Calu3 (cell line): ENCODE data around the gene SHANK1. TPM values are rescaled to one million over a fixed set of nuclear protein-coding genes. Genes with fewer than 3 reads are reported as not detected.

Source experiments
- BruUV-seq: library from RNA; stranded (reverse); fragments of 400-500 nt; replicated peaks from 2 replicates; lab custom pipeline; 2021; lab: Mats Ljungman, UMichigan
- CTCF ChIA-PET: fragments of 300-600 bp; sonication (Branson Sonifier 250); formaldehyde crosslinking; loops from one replicate; lab custom pipeline; 2022; ENCODE audit warnings: antibody characterized with exemption; lab: Charles Lee
- DNase-seq: peaks from one replicate; pipeline ENCODE4 v3.0.0; 2022
- H3K27ac Mint-ChIP-seq: one replicate; pipeline ENCODE4 v1.8.0; 2022; ENCODE audit warnings: mixed read lengths; ENCODE audit not compliant: unreplicated experiment
- H3K27me3 Mint-ChIP-seq: one replicate; pipeline ENCODE4 v1.8.0; 2022; ENCODE audit warnings: mixed read lengths; ENCODE audit not compliant: unreplicated experiment
- H3K36me3 Mint-ChIP-seq: one replicate; pipeline ENCODE4 v1.8.0; 2022; ENCODE audit warnings: mild to moderate bottlenecking, moderate library complexity, mixed read lengths; ENCODE audit not compliant: insufficient read depth, unreplicated experiment
- H3K4me1 Mint-ChIP-seq: one replicate; pipeline ENCODE4 v1.8.0; 2022; ENCODE audit warnings: mild to moderate bottlenecking, low read depth, mixed read lengths; ENCODE audit not compliant: unreplicated experiment
- H3K4me3 Mint-ChIP-seq: one replicate; pipeline ENCODE4 v1.8.0; 2022; ENCODE audit warnings: mild to moderate bottlenecking, low read depth, moderate library complexity, mixed read lengths; ENCODE audit not compliant: unreplicated experiment
- H3K9me3 Mint-ChIP-seq: one replicate; pipeline ENCODE4 v1.8.0; 2022; ENCODE audit warnings: low read depth, mixed read lengths; ENCODE audit not compliant: unreplicated experiment
- CTCF ChIP-seq: fragments of 200-600 bp; IDR thresholded peaks from one replicate; pipeline ENCODE4 v1.8.0; 2022; ENCODE audit warnings: antibody characterized with exemption; ENCODE audit not compliant: unreplicated experiment
- intact Hi-C: fragments of 100-400 bp; cut with micrococcal nuclease; formaldehyde crosslinking; loops from one replicate; pipeline ENCODE4 v1.10.0; 2022; ENCODE audit not compliant: unreplicated experiment
- total RNA-seq: library from RNA; stranded (reverse); gene quantifications from 2 replicates; pipeline ENCODE4 v1.2.3, GENCODE V29; 2022

Gene SHANK1
- total RNA-seq, 1 experiment from 2014 or later, result not detected

DNA sequence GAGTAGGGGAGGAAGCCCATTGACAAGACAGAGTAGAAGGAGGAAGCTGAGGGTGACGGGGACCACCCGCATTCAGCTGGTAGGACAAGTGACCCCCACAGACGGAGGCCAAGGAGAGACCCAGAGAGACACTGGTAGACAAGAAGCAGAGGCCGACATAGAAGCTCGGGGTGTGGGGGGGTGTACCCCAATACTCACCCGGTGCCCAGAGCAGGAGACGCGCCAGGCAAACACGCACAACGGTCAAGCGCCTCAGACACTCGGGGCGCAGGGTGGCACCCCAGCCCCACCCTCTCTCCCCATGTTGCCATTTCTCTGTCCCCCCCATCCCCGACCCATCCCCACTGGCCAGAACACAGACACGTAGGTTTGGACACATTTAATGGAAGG lies 23.5 kb downstream of the SHANK1 start:
- intact Hi-C loops, result no loop called here
- H3K36me3 Mint-ChIP-seq, result peaks cover 8% of the 10 kb centered on the region
- no peaks in the 10 kb centered on the region for H3K9me3 Mint-ChIP-seq
- H3K4me1 Mint-ChIP-seq, result no peaks in the 10 kb centered on the region
- TF ChIP-seq CTCF, result no peak
- BruUV-seq, result no TSS peak
- no peak for DNase-seq
- peaks cover 92% of the 10 kb centered on the region for H3K27me3 Mint-ChIP-seq
- CTCF ChIA-PET, result interaction anchor here (1.3 kb wide), 1 partner anchor 8 kb away, joined by 5 read pairs; no protein-coding TSS in a partner anchor
- no peak overlapping the region for H3K27ac Mint-ChIP-seq
- no peak overlapping the region for H3K4me3 Mint-ChIP-seq

GRCh38 chr19:50695251-50696093 lies 24.1 kb downstream of the SHANK1 start:
- no TSS peak for BruUV-seq
- H3K27ac Mint-ChIP-seq, result no peak overlapping the region
- CTCF ChIA-PET, result interaction anchor here (0.6 to 1.3 kb wide), 2 partner anchors 8 to 732 kb away, joined by 5 to 6 read pairs; no protein-coding TSS in a partner anchor

GRCh38 chr19:50694815-50695145 lies 24.8 kb downstream of the SHANK1 start:
- peaks cover 92% of the 10 kb centered on the region for H3K27me3 Mint-ChIP-seq
- no peak for DNase-seq
- peaks cover 8% of the 10 kb centered on the region for H3K36me3 Mint-ChIP-seq
- CTCF ChIA-PET, result interaction anchor here (1.3 kb wide), 1 partner anchor 9 kb away, joined by 5 read pairs; no protein-coding TSS in a partner anchor
- intact Hi-C loops, result no loop called here
- TF ChIP-seq CTCF, result no peak
- no peak overlapping the region for H3K4me3 Mint-ChIP-seq
- no TSS peak for BruUV-seq
- no peaks in the 10 kb centered on the region for H3K4me1 Mint-ChIP-seq
- no peak overlapping the region for H3K27ac Mint-ChIP-seq
- no peaks in the 10 kb centered on the region for H3K9me3 Mint-ChIP-seq

More at GRCh38 chr19:50695251-50696093, 24.1 kb downstream of the SHANK1 start:
- Mint-ChIP-seq H3K9me3 (no peaks in the 10 kb centered on the region), H3K4me3 (no peak overlapping the region), H3K36me3 (peaks cover 8% of the 10 kb centered on the region), H3K27me3 (peaks cover 92% of the 10 kb centered on the region), H3K4me1 (no peaks in the 10 kb centered on the region)
- DNase-seq, result no peak
- intact Hi-C loops, result no loop called here
- no peak for TF ChIP-seq CTCF

DNA sequence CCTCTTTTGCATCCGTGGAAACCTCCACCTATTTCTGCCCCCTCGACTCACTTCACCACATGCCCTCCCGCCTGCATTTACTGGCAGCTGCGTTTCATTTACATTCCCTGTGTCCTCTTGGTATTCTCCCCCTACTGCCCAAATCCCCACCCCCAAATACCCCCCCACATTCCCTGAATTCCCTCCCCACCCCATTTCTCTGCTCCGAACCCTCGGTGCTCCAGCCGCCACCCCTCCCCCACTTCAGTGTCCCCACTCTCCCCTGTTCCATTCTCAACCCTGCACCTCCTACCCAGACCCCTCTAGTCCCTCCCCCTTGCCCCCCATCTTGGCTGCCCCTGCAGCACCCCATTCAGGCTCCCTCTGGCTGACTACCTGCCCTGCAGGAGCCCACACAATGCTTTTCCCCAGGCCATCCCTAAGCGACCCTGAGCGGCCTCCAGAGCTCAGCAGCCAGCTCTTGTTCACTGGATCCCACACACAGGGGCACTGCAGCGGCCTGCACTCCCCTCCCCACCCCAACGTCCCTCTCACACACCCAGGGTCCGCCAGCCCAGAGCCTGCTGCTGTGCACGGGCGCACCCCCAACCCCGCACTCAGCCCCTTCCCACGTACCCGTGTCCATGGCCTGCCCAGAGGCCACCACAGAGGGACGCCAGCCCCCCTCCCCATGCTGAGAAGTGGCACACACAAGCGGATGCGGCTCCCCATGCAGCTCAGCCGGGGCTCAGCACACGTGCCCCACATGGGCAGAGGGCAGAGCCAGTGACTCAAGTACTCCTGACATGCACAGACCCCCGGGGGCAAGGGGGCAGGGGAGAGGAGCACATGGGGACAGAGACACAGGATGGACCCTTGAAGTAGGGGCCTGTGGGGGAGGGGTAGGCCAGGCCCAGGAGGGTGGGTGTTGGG lies 26.3 kb downstream of the SHANK1 start:
- H3K9me3 Mint-ChIP-seq, result no peaks in the 10 kb centered on the region
- BruUV-seq, result no TSS peak
- intact Hi-C loops, result no loop called here
- CTCF ChIA-PET, result no interaction called here
- peaks cover 92% of the 10 kb centered on the region for H3K27me3 Mint-ChIP-seq
- no peak for DNase-seq
- TF ChIP-seq CTCF, result no peak
- no peak overlapping the region for H3K4me3 Mint-ChIP-seq
- H3K4me1 Mint-ChIP-seq, result no peaks in the 10 kb centered on the region
- H3K36me3 Mint-ChIP-seq, result peaks cover 8% of the 10 kb centered on the region
- no peak overlapping the region for H3K27ac Mint-ChIP-seq
